Left lung (tissue), 10 donors: ENCODE measurements around the gene SENP3. TPM values are rescaled to one million over a fixed set of nuclear protein-coding genes. Genes with fewer than 3 reads are reported as not detected.

Experiments used
- ATAC-seq: fragments of 200-7000 bp; cut with Tn5 transposase; one replicate; pipeline ENCODE4 v1.9.1; 2020; ENCODE audit warnings: moderate library complexity
- DNase-seq, 4 donors: peaks; one replicate each; pipeline ENCODE4 v3.0.0-alpha.2; 2013 to 2020
- H3K27ac ChIP-seq, 2 donors: fragments of 200-600 bp; sonication (generic) in 1 of 2; one replicate each; pipeline versions ENCODE4 v1.5.0 to v1.8.0; 2020 to 2021
- H3K27me3 ChIP-seq, 2 donors: fragments of 200-600 bp; sonication (generic) in 1 of 2; one replicate each; pipeline versions ENCODE4 v1.5.0 to v1.8.0; 2020 to 2021
- H3K36me3 ChIP-seq, 2 donors: fragments of 200-600 bp; sonication (generic) in 1 of 2; one replicate each; pipeline versions ENCODE4 v1.5.0 to v1.8.0; 2020 to 2021
- H3K4me1 ChIP-seq, 2 donors: fragments of 200-600 bp; one replicate each; pipeline ENCODE4 v1.8.0; 2021
- H3K4me3 ChIP-seq, 2 donors: fragments of 200-600 bp; sonication (generic) in 1 of 2; one replicate each; pipeline versions ENCODE4 v1.5.0 to v1.8.0; 2020 to 2021; ENCODE audit warnings: mild to moderate bottlenecking in 1 of 2
- H3K9me3 ChIP-seq, 2 donors: fragments of 200-600 bp; sonication (generic) in 1 of 2; one replicate each; pipeline versions ENCODE4 v1.5.0 to v1.8.0; 2020 to 2021
- intact Hi-C, 2 donors: fragments of 100-400 bp; cut with DNase I; formaldehyde crosslinking; loops; one replicate each; pipeline versions ENCODE4 v1.11.2 to v1.14.2; 2022
- polyA plus RNA-seq, 6 donors: library from polyadenylated mRNA; unstranded; fragments of 120-200 nt; gene quantifications; one replicate each; pipeline ENCODE4 v1.2.1, GENCODE V29; 2013; ENCODE audit not compliant: insufficient read length in 6 of 6
- total RNA-seq, 2 donors: library from RNA; stranded (reverse); fragmentation: NEBNext Ultra II Directional; extraction: Animal tissue kit (Norgen Biotek cat#: 25700); gene quantifications; one replicate each; pipeline ENCODE4 v1.2.1, GENCODE V29; 2021
- TF ChIP-seq, protein P1 (sequence below), 2 donors: fragments of 200-600 bp; sonication (generic) in 1 of 2; IDR thresholded peaks; one replicate each; pipeline versions ENCODE4 v1.5.0 to v1.8.0; 2021; ENCODE audit warnings: antibody characterized with exemption in 2 of 2
- donor health status: DM: no; HTN: yes; CAD: no.
- donor health status: DM: no; HTN: no; CAD: no.

The SENP3 gene
- total and polyA plus RNA-seq, 8 donors: 43.5 to 72.5 (median 67.9) TPM

GRCh38 chr17:7575959-7576358 lies 14.2 kb downstream of the SENP3 start:
- intact Hi-C loops: no loop called here
- Histone ChIP-seq H3K27me3 (no peaks in the 10 kb centered on the region), H3K36me3 (peaks cover 0 to 71% of the 10 kb centered on the region in 2 donors), H3K27ac (peak overlapping the region in 1 of 2 donors; percentile 34), H3K9me3 (no peaks in the 10 kb centered on the region), H3K4me1 (peaks cover 26 to 83% of the 10 kb centered on the region in 2 donors), H3K4me3 (peak overlapping the region in 1 of 2 donors; percentile 100)
- ATAC-seq: no peak
- DNase-seq: no peak
- TF ChIP-seq, protein P1, sequence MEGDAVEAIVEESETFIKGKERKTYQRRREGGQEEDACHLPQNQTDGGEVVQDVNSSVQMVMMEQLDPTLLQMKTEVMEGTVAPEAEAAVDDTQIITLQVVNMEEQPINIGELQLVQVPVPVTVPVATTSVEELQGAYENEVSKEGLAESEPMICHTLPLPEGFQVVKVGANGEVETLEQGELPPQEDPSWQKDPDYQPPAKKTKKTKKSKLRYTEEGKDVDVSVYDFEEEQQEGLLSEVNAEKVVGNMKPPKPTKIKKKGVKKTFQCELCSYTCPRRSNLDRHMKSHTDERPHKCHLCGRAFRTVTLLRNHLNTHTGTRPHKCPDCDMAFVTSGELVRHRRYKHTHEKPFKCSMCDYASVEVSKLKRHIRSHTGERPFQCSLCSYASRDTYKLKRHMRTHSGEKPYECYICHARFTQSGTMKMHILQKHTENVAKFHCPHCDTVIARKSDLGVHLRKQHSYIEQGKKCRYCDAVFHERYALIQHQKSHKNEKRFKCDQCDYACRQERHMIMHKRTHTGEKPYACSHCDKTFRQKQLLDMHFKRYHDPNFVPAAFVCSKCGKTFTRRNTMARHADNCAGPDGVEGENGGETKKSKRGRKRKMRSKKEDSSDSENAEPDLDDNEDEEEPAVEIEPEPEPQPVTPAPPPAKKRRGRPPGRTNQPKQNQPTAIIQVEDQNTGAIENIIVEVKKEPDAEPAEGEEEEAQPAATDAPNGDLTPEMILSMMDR (IDR thresholded peaks at IDR 0.05): no peak

GRCh38 chr17:7576432-7576937 lies 14.8 kb downstream of the SENP3 start:
- H3K4me1 ChIP-seq: peaks cover 26 to 83% of the 10 kb centered on the region in 2 donors
- TF ChIP-seq, protein P1 (IDR thresholded peaks at IDR 0.05): no peak
- ATAC-seq: no peak

GRCh38 chr17:7577327-7578199 lies 15.8 kb downstream of the SENP3 start:
- H3K4me3 ChIP-seq: peak overlapping the region in 1 of 2 donors; percentile 100

More at GRCh38 chr17:7576432-7576937, 14.8 kb downstream of the SENP3 start:
- Histone ChIP-seq H3K27ac (peak overlapping the region in 1 of 2 donors; percentile 28), H3K4me3 (peak overlapping the region in 1 of 2 donors; percentile 100), H3K36me3 (peaks cover 0 to 71% of the 10 kb centered on the region in 2 donors), H3K27me3 (no peaks in the 10 kb centered on the region), H3K9me3 (no peaks in the 10 kb centered on the region)
- no peak for DNase-seq
- intact Hi-C loops: no loop called here

DNA sequence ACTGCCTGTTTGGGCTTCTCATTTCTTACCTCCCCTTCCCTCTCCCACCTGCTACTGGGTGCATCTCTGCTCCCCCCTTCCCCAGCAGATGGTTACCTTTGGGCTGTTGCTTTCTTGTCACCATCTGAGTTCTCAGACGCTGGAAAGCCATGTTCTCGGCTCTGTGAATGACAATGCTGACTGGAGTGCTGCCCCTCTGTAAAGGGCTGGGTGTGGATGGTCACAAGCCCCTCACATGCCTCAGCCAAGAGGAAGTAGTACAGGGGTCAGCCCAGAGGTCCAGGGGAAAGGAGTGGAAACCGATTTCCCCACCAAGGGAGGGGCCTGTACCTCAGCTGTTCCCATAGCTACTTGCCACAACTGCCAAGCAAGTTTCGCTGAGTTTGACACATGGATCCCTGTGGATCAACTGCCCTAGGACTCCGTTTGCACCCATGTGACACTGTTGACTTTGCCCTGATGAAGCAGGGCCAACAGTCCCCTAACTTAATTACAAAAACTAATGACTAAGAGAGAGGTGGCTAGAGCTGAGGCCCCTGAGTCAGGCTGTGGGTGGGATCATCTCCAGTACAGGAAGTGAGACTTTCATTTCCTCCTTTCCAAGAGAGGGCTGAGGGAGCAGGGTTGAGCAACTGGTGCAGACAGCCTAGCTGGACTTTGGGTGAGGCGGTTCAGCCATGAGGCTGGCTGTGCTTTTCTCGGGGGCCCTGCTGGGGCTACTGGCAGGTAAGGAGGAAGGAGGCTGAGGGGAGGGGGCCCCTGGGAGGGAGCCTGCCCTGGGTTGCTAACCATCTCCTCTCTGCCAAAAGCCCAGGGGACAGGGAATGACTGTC lies 17.5 kb downstream of the SENP3 start, which contains the start of gene CD68:
TSS of gene CD68 (plus strand) at position 638 of the 833 bp plus-strand sequence. CDS start at position 678, 40 bp downstream.
- Histone ChIP-seq H3K36me3 (peaks cover 0 to 67% of the 10 kb centered on the region in 2 donors), H3K4me1 (peaks cover 40 to 92% of the 10 kb centered on the region in 2 donors), H3K9me3 (no peaks in the 10 kb centered on the region), H3K4me3 (peak within 1 kb of the TSS; percentile 12 to 100), H3K27me3 (no peaks in the 10 kb centered on the region), H3K27ac (peak within 1 kb of the TSS; percentile 84 to 98)
- ATAC-seq (peak; percentile 66), DNase-seq (peak in 2 of 4 donors; percentile 64 to 89)
- intact Hi-C loops: no loop called here
- TF ChIP-seq, protein P1 (IDR thresholded peaks at IDR 0.05): no peak

More at GRCh38 chr17:7577327-7578199, 15.8 kb downstream of the SENP3 start:
- no peaks in the 10 kb centered on the region for H3K27me3 ChIP-seq
- no peak for ATAC-seq
- peak overlapping the region; percentile 84 to 98 for H3K27ac ChIP-seq
- H3K9me3 ChIP-seq: no peaks in the 10 kb centered on the region
- H3K4me1 ChIP-seq: peaks cover 33 to 86% of the 10 kb centered on the region in 2 donors
- peaks cover 0 to 73% of the 10 kb centered on the region in 2 donors for H3K36me3 ChIP-seq
- TF ChIP-seq, protein P1 (IDR thresholded peaks at IDR 0.05): no peak
- intact Hi-C loops: no loop called here
- no peak for DNase-seq
